Stromal cell of bone marrow (primary cell): ENCODE data around the gene DIMT1.
A peak's percentile ranks its signal among the peaks of the same experiment; 100 is the strongest.

ENCODE experiments used
- DNase-seq: peaks from one replicate; pipeline ENCODE4 v3.0.0-alpha.2; 2012; ENCODE audit warnings: low read depth

DIMT1 gene

DNA sequence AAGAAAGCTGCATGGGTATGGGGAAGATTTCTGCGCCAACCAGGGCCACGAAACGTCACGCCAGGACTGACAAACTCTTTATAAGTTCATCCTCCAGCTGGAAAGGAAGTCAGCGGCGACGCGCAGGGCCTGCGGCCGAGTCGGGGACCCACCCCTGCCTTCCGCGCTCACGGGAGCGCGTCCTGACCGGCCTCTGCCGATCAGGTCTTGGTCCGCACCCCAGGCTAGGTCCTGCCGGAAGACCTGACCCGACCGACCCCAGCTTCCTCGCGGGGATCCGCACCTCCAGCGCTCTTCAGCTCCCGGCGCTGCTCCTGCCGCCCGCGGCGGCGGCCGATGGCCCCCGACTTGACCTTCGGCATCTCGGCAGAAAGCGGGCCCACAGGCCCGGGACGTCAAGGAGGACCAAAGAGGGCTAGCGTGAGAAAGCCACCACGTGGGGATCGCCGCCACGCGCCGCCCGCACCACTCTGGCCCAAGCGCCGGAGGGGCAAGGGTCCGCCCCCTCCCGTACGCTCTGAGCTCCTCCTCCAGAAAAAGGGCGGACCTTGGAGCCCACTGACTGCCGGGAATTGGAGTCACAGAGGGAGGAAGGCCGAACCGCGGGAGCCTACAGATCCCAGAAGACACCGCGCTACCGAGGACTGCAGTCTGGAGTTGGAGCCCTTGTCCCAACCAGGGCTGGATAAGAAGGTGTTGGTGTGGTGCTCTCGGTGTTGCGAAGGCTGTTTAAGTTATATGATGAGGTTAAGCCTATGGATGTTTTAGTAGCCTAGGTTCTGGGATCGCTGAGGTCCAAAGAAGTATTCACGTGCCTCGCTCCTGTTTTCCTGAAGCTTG, at the start of gene DIMT1:
Gene DIMT1, minus strand, starts transcription at position 495 of the 840 bp plus-strand sequence. Its CDS starts 133 bp downstream, at position 362.
- peak; percentile 98 for DNase-seq

DNA sequence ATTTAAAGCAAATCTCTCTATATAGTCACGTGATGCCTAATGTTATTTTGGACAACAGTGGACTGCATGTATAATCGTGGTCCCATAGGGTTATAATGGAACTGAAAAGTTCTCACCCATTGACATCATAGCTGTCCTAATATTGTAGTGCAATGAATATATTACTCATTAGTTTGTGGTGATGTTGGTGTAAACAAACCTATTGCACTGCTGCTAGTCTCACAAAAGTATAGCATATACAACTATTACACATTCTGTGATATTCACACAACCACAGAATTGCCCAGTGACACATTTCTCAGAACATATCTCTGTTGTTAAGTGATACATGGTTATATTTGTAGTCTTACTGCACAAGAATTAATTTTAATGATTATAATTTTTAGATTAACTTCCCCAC, 46.6 kb upstream of the DIMT1 start:
- no peak for DNase-seq

GRCh38 chr5:62448528-62448927, 44.8 kb upstream of the DIMT1 start:
- no peak for DNase-seq

GRCh38 chr5:62432621-62433064, 28.9 kb upstream of the DIMT1 start:
- no peak for DNase-seq

DNA sequence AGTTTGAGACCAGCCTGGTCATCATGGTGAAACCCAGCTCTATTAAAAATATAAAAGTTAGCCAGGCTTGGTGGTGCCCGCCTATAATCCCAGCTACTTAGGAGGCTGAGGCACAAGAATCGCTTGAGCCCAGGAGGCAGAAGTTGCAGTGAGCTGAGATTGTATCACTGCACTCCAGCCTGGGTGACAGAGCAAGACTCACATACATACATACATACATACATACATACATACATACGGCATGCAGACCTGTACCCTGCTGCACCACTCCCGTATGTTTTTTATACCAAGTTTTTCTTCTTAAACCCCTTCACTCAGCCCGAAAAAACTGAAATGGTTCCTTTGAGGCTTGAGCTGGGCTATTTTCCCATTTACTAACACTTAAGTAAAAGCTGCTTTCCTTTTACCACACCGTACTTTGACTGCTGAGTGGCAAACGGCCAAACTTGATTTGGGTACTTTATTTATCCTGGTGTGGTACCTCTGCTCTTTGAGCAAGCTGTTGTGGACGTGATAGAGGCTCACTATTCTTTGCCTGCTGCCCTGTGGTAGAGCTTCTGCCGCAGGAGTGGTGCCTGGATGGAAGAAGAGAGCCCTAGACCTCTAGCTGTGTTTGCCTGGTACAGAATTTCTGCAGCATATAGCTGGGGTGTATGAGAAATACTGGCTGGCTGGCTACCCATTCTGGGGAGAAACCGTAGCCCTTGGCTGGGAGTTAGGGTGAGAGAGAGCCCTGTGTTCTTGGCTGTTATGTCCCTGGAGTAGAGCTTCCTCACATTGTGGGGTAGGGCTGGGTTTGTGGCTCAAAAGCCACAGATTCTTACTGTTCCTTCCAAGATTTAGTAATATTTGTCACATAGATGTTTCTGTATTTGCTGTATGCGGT, 28.3 kb upstream of the DIMT1 start:
- no peak for DNase-seq

DNA sequence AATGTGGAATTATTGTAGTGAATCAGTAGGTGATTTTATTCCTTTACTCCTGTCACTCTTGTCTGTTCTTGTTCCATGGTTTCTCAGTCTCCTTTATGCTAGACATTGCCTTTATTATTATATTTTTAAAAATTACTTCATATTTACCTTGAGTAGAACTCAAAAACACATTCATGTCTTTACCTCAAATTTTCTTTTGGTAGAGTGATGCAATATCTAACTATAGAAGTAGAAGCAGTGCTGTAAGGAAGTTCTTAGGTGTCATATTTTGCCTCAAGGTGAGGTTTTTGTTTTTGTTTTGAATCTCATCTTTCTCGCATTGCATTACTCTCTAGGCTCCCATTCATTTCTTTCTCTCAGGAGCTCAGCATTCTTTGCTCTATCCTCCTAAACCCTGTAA, 21.1 kb upstream of the DIMT1 start:
- DNase-seq: no peak

GRCh38 chr5:62421414-62421813, 17.7 kb upstream of the DIMT1 start:
- no peak for DNase-seq

- no peak for DNase-seq
Measured at GRCh38 chr5:62419609-62420008, 15.9 kb upstream of the DIMT1 start.

- no peak for DNase-seq
Measured at GRCh38 chr5:62418462-62419076, 14.9 kb upstream of the DIMT1 start.

- DNase-seq: no peak
Measured at GRCh38 chr5:62413711-62414110, 10.0 kb upstream of the DIMT1 start.

- DNase-seq: peak; percentile 98
Measured at GRCh38 chr5:62412549-62413329, 9.0 kb upstream of the DIMT1 start, which contains the start of gene IPO11. Gene IPO11 (plus strand): TSS chr5:62412763. CDS start chr5:62437280, 24,517 bp downstream.

GRCh38 chr5:62395210-62395950, 8.3 kb downstream of the DIMT1 start:
- DNase-seq: no peak

GRCh38 chr5:62386824-62387223, 16.9 kb downstream of the DIMT1 start:
- peak; percentile 17 for DNase-seq

- no peak for DNase-seq
Measured at GRCh38 chr5:62385816-62386400, 17.8 kb downstream of the DIMT1 start.

DNA sequence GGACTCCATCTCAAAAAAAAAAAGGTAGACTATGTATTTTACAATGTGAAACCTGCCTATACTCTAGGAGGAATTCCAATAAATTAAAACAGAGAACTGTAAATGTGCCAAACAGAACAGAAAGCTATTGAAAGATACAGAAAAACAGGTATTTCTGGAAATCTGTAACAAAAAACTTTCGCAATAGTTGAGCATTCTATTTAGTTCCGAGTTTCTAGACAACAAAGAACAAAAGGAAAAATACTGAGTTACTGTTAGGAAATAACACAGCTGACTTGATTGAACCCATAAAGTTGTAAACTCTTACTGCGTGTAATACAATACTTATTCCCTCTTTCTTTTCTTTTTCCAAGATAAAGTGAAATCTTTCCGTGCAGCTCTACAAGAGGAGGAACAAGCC, 18.6 kb downstream of the DIMT1 start:
- no peak for DNase-seq

GRCh38 chr5:62376064-62376463, 27.6 kb downstream of the DIMT1 start:
- no peak for DNase-seq

DNA sequence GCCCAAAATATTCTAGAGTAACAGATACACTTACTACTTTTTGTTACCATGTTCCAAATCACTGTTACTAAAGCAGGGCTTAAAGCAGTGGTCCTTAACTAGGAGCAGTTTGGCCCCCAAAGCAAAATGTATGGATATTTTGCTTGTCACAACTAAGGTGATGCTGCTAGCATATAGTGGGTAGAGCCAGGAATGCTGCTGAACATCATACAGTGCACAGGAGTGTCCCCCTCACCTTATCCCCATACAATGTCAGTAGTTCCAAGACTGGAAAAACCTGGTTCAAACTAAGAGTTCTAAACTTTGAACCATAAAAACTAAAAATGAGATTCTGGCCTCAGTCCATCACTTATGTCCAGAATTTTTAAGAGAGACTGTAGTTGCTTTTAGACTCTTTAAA, 28.1 kb downstream of the DIMT1 start:
- DNase-seq: no peak

DNA sequence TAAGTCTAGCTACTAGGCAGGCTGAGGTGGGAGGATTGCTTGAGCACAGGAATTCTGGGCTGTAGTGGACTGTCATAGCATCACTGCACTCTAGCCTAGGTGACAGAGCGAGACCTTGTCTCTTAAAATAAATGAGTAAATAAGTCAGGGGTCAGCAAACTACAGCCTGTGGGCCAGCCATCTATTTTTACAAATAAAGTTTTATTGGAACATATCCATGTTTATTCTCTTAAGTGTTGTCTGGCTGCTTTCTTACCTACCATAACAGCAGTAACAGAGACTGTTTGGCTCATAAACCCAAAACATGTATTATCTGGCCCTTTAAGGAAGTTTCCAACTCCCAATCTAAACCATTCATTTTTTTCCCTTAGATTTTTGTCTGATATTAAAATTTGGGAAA, 29.6 kb downstream of the DIMT1 start:
- DNase-seq: no peak

DNA sequence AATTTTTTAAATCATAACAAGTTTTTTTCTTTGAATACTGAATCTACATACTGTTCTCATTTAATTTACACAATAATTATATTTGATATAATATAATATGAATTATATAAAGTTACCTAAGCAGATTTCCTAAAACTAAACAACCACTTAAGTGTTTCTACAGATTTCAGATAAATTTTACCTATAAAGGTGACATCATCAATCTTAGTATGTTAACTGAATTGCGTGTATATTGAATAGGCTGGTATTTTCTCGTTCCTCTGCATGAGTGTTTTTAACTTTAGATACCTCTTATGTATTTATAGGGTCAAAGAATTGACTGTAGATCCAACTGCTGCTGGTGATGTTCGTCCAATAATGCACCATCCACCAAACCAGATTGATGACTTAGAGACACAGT, 30.3 kb downstream of the DIMT1 start:
- no peak for DNase-seq

- DNase-seq: no peak
Measured at GRCh38 chr5:62372600-62372999, 31.1 kb downstream of the DIMT1 start.

DNA sequence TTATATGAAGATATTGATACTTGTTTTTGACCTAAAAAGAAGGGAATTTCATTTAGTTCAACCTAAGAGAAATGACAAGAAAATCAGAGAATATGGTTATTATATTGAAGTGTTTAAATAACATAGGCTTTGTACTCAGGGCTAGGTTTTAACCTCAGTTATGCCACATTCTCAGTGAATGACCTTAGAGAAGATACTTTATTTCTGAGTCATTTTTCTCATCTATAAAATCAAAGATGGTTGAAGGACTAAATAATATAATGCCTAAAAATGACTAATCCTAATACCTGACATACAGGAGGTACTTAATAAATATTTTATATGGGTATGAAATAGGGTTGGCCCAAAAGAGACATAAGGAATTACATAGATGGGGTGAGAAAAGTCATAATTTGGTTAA, 32.3 kb downstream of the DIMT1 start:
- DNase-seq: no peak
